HPDE6-E6E7 (cell line): Measurements from ENCODE around the gene DHRSX.
"Not testable (repeated sequence)": the region's sequence is repeated elsewhere in the genome, so short reads cannot be mapped to it uniquely, and the experiment has no call there.

Source experiments
- DNase-seq: peaks from one replicate; pipeline ENCODE4 v3.0.0; 2011; ENCODE audit warnings: missing footprints; ENCODE audit errors: extremely low spot score

DHRSX gene

GRCh38 chrX:2519638-2520037 lies 18.9 kb upstream of the DHRSX start:
- not testable (repeated sequence) for DNase-seq

GRCh38 chrX:2517055-2517454 lies 16.3 kb upstream of the DHRSX start:
- no peak for DNase-seq

GRCh38 chrX:2516623-2517022 lies 15.8 kb upstream of the DHRSX start:
- no peak for DNase-seq

GRCh38 chrX:2514131-2514530 lies 13.4 kb upstream of the DHRSX start:
- DNase-seq = no peak

- DNase-seq = no peak
Observed at GRCh38 chrX:2513121-2513664, 12.4 kb upstream of the DHRSX start.

- no peak for DNase-seq
Observed at GRCh38 chrX:2512501-2512900, 11.7 kb upstream of the DHRSX start.

- no peak for DNase-seq
Observed at GRCh38 chrX:2511326-2511725, 10.6 kb upstream of the DHRSX start.

GRCh38 chrX:2508648-2509335 lies 8.0 kb upstream of the DHRSX start:
- DNase-seq = no peak

- DNase-seq = no peak
Observed at GRCh38 chrX:2507904-2508627, 7.3 kb upstream of the DHRSX start.

- DNase-seq = no peak
Observed at GRCh38 chrX:2507196-2507595, 6.4 kb upstream of the DHRSX start.

GRCh38 chrX:2505341-2505740 lies 4.6 kb upstream of the DHRSX start:
- not testable (repeated sequence) for DNase-seq

GRCh38 chrX:2504706-2505332 lies 4.0 kb upstream of the DHRSX start:
- DNase-seq = no peak

- no peak for DNase-seq
Observed at GRCh38 chrX:2503591-2504500, 3.1 kb upstream of the DHRSX start.

- no peak for DNase-seq
Observed at GRCh38 chrX:2502668-2503519, 2.1 kb upstream of the DHRSX start.

GRCh38 chrX:2502120-2502667 lies 1.4 kb upstream of the DHRSX start:
- no peak for DNase-seq

GRCh38 chrX:2501559-2502102 lies 855 bp upstream of the DHRSX start:
- DNase-seq = no peak

- no peak for DNase-seq
Observed at GRCh38 chrX:2500091-2500802, 529 bp downstream of the DHRSX start.

- DNase-seq = no peak
Observed at GRCh38 chrX:2499507-2499906, 1.3 kb downstream of the DHRSX start.

GRCh38 chrX:2498781-2499302 lies 1.9 kb downstream of the DHRSX start:
- DNase-seq = no peak
